Right atrium auricular region (tissue), 2 donors: ENCODE results near the gene RNF31. TPM values are rescaled to one million over a fixed set of nuclear protein-coding genes. Genes with fewer than 3 reads are reported as not detected.

ENCODE experiments used
- DNase-seq: peaks from one replicate; pipeline ENCODE4 v3.0.0-alpha.2; 2019; ENCODE audit warnings: low spot score
- H3K27ac ChIP-seq, 2 donors: fragments of 200-600 bp; sonication (generic); 1 replicate in 1 of 2; 2 replicates in 1 of 2; pipeline ENCODE4 v1.5.1; 2016 to 2019
- H3K27me3 ChIP-seq, 2 donors: fragments of 200-600 bp; sonication (generic); one replicate each; pipeline versions ENCODE4 v1.5.1 to v1.6.0; 2017 to 2019
- H3K36me3 ChIP-seq: fragments of 200-600 bp; sonication (generic); one replicate; pipeline ENCODE4 v1.5.1; 2016
- H3K4me1 ChIP-seq, 2 donors: fragments of 200-600 bp; sonication (generic); one replicate each; pipeline versions ENCODE4 v1.5.1 to v1.6.0; 2017 to 2019
- H3K4me3 ChIP-seq, 2 donors: fragments of 200-600 bp; sonication (generic); 1 replicate in 1 of 2; 2 replicates in 1 of 2; pipeline ENCODE4 v1.5.1; 2017 to 2019; ENCODE audit warnings: mild to moderate bottlenecking in 1 of 2, moderate library complexity in 1 of 2
- H3K9me3 ChIP-seq, 2 donors: fragments of 200-600 bp; sonication (generic); one replicate each; pipeline ENCODE4 v1.5.1; 2019
- total RNA-seq, 2 donors: library from RNA; depleted of rRNA; stranded (reverse); fragments of >200 nt; gene quantifications; one replicate each; pipeline ENCODE4 v1.1.0, GENCODE V29; 2016
- TF ChIP-seq, protein P1 (sequence below), 2 donors: fragments of 200-600 bp; sonication (generic); IDR thresholded peaks; one replicate each; pipeline ENCODE4 v1.5.1; 2019; ENCODE audit warnings: antibody characterized with exemption in 2 of 2

Gene RNF31
- total RNA-seq, 2 donors from 2014 or later, result 24.1 to 47.5 TPM

DNA sequence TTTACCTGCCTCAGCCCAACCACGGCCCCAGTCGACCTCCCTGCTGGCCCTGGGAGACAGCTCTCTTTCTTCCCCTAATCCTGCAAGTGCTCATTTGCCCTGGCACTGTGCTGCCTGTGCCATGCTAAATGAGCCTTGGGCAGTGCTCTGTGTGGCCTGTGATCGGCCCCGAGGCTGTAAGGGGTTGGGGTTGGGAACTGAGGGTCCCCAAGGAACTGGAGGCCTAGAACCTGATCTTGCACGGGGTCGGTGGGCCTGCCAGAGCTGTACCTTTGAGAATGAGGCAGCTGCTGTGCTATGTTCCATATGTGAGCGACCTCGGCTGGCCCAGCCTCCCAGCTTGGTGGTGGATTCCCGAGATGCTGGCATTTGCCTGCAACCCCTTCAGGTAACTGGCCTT lies 2.8 kb downstream of the RNF31 start:
- TF ChIP-seq, protein P1, sequence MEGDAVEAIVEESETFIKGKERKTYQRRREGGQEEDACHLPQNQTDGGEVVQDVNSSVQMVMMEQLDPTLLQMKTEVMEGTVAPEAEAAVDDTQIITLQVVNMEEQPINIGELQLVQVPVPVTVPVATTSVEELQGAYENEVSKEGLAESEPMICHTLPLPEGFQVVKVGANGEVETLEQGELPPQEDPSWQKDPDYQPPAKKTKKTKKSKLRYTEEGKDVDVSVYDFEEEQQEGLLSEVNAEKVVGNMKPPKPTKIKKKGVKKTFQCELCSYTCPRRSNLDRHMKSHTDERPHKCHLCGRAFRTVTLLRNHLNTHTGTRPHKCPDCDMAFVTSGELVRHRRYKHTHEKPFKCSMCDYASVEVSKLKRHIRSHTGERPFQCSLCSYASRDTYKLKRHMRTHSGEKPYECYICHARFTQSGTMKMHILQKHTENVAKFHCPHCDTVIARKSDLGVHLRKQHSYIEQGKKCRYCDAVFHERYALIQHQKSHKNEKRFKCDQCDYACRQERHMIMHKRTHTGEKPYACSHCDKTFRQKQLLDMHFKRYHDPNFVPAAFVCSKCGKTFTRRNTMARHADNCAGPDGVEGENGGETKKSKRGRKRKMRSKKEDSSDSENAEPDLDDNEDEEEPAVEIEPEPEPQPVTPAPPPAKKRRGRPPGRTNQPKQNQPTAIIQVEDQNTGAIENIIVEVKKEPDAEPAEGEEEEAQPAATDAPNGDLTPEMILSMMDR (IDR thresholded peaks at IDR 0.05), result no peak
- Histone ChIP-seq H3K27ac (no peak overlapping the region), H3K4me1 (peaks cover 0 to 30% of the 10 kb centered on the region in 2 donors), H3K36me3 (peaks cover 54% of the 10 kb centered on the region), H3K9me3 (no peaks in the 10 kb centered on the region), H3K4me3 (no peak overlapping the region), H3K27me3 (no peaks in the 10 kb centered on the region)
- DNase-seq, result no peak

DNA sequence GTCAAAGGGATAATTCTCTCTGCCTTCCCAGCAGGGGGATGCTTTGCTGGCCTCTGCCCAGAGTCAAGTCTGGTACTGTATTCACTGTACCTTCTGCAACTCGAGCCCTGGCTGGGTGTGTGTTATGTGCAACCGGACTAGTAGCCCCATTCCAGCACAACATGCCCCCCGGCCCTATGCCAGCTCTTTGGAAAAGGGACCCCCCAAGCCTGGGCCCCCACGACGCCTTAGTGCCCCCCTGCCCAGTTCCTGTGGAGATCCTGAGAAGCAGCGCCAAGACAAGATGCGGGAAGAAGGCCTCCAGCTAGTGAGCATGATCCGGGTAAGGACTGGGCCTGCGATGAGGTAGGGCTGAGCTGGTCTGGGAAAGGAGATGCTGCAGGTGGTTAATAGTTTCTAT lies 3.3 kb downstream of the RNF31 start:
- H3K36me3 ChIP-seq, result peaks cover 59% of the 10 kb centered on the region
- TF ChIP-seq, protein P1 (IDR thresholded peaks at IDR 0.05), result no peak
- H3K9me3 ChIP-seq, result no peaks in the 10 kb centered on the region
- no peak overlapping the region for H3K27ac ChIP-seq
- no peaks in the 10 kb centered on the region for H3K27me3 ChIP-seq
- H3K4me3 ChIP-seq, result no peak overlapping the region
- peaks cover 0 to 26% of the 10 kb centered on the region in 2 donors for H3K4me1 ChIP-seq
- DNase-seq, result no peak

DNA sequence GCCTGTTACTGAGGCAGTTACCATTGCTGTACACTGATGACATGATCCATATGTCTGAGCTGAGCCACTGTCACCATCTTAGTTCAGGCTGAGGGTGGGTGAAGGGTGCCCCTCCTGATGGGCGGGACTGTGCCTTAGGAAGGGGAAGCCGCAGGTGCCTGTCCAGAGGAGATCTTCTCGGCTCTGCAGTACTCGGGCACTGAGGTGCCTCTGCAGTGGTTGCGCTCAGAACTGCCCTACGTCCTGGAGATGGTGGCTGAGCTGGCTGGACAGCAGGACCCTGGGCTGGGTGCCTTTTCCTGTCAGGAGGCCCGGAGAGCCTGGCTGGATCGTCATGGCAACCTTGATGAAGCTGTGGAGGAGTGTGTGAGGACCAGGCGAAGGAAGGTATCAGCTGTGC lies 3.7 kb downstream of the RNF31 start:
- no peak overlapping the region for H3K27ac ChIP-seq
- H3K4me3 ChIP-seq, result no peak overlapping the region
- no peak for DNase-seq
- H3K9me3 ChIP-seq, result no peaks in the 10 kb centered on the region
- peaks cover 0 to 22% of the 10 kb centered on the region in 2 donors for H3K4me1 ChIP-seq
- peaks cover 64% of the 10 kb centered on the region for H3K36me3 ChIP-seq
- no peaks in the 10 kb centered on the region for H3K27me3 ChIP-seq
- TF ChIP-seq, protein P1 (IDR thresholded peaks at IDR 0.05), result no peak

DNA sequence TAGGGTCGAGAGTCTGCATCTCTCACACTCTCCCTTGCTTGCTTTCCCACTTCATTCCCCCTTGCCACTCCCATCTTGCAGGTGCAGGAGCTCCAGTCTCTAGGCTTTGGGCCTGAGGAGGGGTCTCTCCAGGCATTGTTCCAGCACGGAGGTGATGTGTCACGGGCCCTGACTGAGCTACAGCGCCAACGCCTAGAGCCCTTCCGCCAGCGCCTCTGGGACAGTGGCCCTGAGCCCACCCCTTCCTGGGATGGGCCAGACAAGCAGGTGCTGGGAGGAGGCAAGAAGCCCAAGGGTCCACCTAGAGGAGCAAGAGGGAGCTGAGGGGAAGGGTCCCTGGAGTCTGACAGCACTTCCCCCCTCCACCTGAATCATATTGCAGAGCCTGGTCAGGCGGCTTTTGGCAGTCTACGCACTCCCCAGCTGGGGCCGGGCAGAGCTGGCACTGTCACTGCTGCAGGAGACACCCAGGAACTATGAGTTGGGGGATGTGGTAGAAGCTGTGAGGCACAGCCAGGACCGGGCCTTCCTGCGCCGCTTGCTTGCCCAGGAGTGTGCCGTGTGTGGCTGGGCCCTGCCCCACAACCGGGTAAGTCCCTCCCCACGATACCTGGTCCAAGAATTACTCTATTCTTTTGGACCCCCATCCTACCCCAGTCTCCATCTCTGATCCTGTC lies 4.2 kb downstream of the RNF31 start:
- H3K36me3 ChIP-seq, result peaks cover 69% of the 10 kb centered on the region
- peaks cover 0 to 18% of the 10 kb centered on the region in 2 donors for H3K4me1 ChIP-seq
- no peaks in the 10 kb centered on the region for H3K27me3 ChIP-seq
- TF ChIP-seq, protein P1 (IDR thresholded peaks at IDR 0.05), result no peak
- H3K4me3 ChIP-seq, result no peak overlapping the region
- no peaks in the 10 kb centered on the region for H3K9me3 ChIP-seq
- H3K27ac ChIP-seq, result no peak overlapping the region
- DNase-seq, result no peak

DNA sequence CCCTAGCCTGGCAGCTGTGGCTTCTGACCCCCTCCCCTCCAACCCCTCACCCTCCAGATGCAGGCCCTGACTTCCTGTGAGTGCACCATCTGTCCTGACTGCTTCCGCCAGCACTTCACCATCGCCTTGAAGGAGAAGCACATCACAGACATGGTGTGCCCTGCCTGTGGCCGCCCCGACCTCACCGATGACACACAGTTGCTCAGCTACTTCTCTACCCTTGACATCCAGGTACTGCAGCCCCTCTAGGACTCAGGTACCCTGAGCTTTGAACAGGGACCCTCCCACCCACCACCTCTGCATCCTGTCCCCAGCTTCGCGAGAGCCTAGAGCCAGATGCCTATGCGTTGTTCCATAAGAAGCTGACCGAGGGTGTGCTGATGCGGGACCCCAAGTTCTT lies 7.8 kb downstream of the RNF31 start:
- TF ChIP-seq, protein P1 (IDR thresholded peaks at IDR 0.05), result no peak
- Histone ChIP-seq H3K27ac (no peak overlapping the region), H3K4me1 (no peaks in the 10 kb centered on the region), H3K27me3 (no peaks in the 10 kb centered on the region), H3K36me3 (peaks cover 82% of the 10 kb centered on the region), H3K4me3 (no peak overlapping the region), H3K9me3 (no peaks in the 10 kb centered on the region)
- DNase-seq, result no peak

DNA sequence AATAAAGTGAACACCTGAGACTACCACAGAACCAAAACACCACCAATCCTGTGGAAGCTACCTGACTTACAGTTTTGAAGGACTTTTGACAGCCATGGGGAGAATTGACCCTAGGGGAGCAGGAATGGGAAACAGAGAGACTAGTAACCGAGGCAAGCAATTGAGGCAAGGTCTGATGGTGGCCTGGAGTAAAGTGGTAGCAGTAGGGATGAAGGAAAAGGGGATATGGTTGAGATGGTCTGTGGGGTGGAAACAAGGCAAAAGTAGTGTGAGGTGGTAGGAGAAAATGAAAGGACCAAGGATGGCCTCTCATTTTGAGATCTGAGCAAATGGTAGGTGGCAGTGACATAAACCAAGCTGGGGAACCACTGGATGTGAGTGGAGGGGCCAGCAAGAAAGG lies 9.5 kb downstream of the RNF31 start:
- Histone ChIP-seq H3K27me3 (no peaks in the 10 kb centered on the region), H3K4me3 (no peak overlapping the region), H3K27ac (no peak overlapping the region), H3K4me1 (peaks cover 0 to 8% of the 10 kb centered on the region in 2 donors), H3K9me3 (no peaks in the 10 kb centered on the region), H3K36me3 (peaks cover 70% of the 10 kb centered on the region)
- TF ChIP-seq, protein P1 (IDR thresholded peaks at IDR 0.05), result no peak
- no peak for DNase-seq
